ENCODE results near the gene PPP2R5C. TPM values are rescaled to one million over a fixed set of nuclear protein-coding genes. Genes with fewer than 3 reads are reported as not detected.

The PPP2R5C gene
- total RNA-seq, 1 experiment from 2014 or later: 93.0 TPM

DNA sequence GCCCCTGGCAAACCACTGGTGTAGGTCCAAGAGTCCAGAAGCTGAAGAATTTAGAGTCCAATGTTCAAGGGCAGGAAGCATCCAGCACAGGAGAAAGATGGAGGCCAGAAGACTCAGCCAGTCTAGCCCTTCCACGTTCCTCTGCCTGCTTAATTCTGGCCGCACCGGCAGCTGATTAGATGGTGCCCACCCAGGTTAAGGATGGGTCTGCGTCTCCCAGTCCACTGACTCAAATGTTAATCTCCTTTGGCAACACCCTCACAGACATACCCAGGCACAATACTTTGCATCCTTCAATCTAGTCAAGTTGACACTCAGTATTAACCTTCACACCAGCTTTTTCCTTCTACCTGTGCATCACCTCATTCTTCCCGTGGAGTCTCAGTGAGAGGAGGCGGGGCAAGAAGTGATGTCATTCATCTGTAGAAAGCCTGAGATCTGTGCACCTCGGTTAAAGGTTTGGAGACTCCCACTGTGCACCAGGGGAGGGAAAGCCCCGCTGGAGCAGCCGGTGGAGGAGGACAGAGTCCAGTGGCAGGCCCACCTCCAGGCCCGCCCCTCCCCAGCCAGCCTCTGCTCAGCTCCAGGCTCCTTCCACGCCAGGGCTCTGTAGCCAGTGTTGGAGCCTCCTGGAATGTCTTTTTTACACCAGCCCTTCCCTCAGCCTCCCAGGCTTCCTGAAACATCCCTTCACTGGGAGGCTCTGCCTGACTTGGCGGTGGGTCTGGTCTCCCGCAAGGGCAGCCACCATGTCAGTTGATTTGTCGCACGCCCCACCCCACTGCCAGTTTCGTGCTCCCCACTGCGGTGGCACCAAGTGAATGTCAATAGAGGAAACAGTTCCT is 122.8 kb downstream of the PPP2R5C start:
- Histone ChIP-seq H2AFZ (ENCODE audit: low read length) (no peak overlapping the region), H3K4me2 (ENCODE audit: insufficient read depth, insufficient read length, low read length) (no peak overlapping the region), H4K8ac (replicated peaks; ENCODE audit: insufficient read length, low read depth, low read length) (no peak overlapping the region), H2BK120ac (ENCODE audit: low read depth, low read length, poor library complexity, severe bottlenecking) (no peak overlapping the region), H3K56ac (ENCODE audit: insufficient read length, low read depth, low read length) (no peak overlapping the region), H3K18ac (ENCODE audit: insufficient read length, low read depth, low read length) (no peak overlapping the region), H3K9ac (ENCODE audit: extremely low read depth, insufficient read length, low read length) (no peak overlapping the region), H2BK20ac (ENCODE audit: low read depth, low read length, poor library complexity, severe bottlenecking) (no peak overlapping the region), H4K5ac (ENCODE audit: insufficient read length, low read depth, low read length) (no peak overlapping the region), H3T11ph (ENCODE audit: low read length) (no peak overlapping the region), H3K27ac (ENCODE audit: insufficient read length, low read depth, low read length) (no peak overlapping the region), H4K20me1 (ENCODE audit: control insufficient read depth, insufficient read depth, insufficient read length) (no peaks in the 10 kb centered on the region), H3K14ac (ENCODE audit: insufficient read depth, low read length) (no peak overlapping the region), H2BK5ac (ENCODE audit: insufficient read length, low read length) (no peak overlapping the region), H3K79me1 (ENCODE audit: insufficient read depth, low read depth, low read length, poor library complexity, severe bottlenecking) (no peaks in the 10 kb centered on the region), H2BK12ac (ENCODE audit: insufficient read length, low read depth, low read length) (no peak overlapping the region), H3K9me3 (ENCODE audit: control insufficient read depth, low read depth, low read length) (no peaks in the 10 kb centered on the region), H3K4me1 (ENCODE audit: insufficient read depth, low read length) (no peaks in the 10 kb centered on the region), H3K27me3 (ENCODE audit: insufficient read depth, low read length) (no peaks in the 10 kb centered on the region), H3K23me2 (ENCODE audit: insufficient read length, low read depth, low read length, poor library complexity, severe bottlenecking) (no peaks in the 10 kb centered on the region), H3K79me2 (ENCODE audit: insufficient read depth, low read length) (peaks cover 2% of the 10 kb centered on the region; the same call in 1 of the 2 replicates), H3K4ac (ENCODE audit: low read depth, low read length) (no peak overlapping the region), H4K91ac (ENCODE audit: insufficient read length, low read depth, low read length) (no peak overlapping the region), H2BK15ac (ENCODE audit: low read depth, low read length) (no peak overlapping the region), H2AK5ac (ENCODE audit: insufficient read length, low read length) (no peak overlapping the region), H3K23ac (ENCODE audit: insufficient read length, low read depth, low read length) (no peak overlapping the region)
- WGBS (ENCODE audit: extremely low coverage, insufficient read length, low lambda C conversion rate): no CpG with 5 or more reads among the region's 17 CpGs
- Mint-ChIP-seq H3K4me1 (no peaks in the 10 kb centered on the region), H3K27me3 (ENCODE audit: low read depth) (no peaks in the 10 kb centered on the region), H3K9me3 (no peaks in the 10 kb centered on the region; a peak in 1 of 5 replicates), H3K4me3 (no peak overlapping the region; a peak in 1 of 5 replicates), H3K36me3 (ENCODE audit: insufficient read depth in 1 of 3, low read depth in 3 of 3) (peaks cover 19 to 32% (median 27%) of the 10 kb centered on the region in 3 experiments; a peak in 6 of 7 replicates), H3K27ac (no peak overlapping the region; a peak in 1 of 7 replicates)
- DNase-seq: no peak
- TF ChIP-seq, protein P1, sequence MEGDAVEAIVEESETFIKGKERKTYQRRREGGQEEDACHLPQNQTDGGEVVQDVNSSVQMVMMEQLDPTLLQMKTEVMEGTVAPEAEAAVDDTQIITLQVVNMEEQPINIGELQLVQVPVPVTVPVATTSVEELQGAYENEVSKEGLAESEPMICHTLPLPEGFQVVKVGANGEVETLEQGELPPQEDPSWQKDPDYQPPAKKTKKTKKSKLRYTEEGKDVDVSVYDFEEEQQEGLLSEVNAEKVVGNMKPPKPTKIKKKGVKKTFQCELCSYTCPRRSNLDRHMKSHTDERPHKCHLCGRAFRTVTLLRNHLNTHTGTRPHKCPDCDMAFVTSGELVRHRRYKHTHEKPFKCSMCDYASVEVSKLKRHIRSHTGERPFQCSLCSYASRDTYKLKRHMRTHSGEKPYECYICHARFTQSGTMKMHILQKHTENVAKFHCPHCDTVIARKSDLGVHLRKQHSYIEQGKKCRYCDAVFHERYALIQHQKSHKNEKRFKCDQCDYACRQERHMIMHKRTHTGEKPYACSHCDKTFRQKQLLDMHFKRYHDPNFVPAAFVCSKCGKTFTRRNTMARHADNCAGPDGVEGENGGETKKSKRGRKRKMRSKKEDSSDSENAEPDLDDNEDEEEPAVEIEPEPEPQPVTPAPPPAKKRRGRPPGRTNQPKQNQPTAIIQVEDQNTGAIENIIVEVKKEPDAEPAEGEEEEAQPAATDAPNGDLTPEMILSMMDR (conservative IDR thresholded peaks at IDR 0.05): no peak
